Endothelial cell of umbilical vein (primary cell): ENCODE data around the gene TMEM171. TPM values are rescaled to one million over a fixed set of nuclear protein-coding genes. Genes with fewer than 3 reads are reported as not detected.

Experiments
- BruUV-seq: library from RNA; stranded (reverse); fragments of 400-500 nt; replicated peaks from 2 replicates; lab custom pipeline; 2021; lab: Mats Ljungman, UMichigan
- CTCF ChIA-PET: fragments of 300-600, 350-600 bp; sonication (Branson Sonifier 250); formaldehyde crosslinking; loops from one replicate; lab custom pipeline; 2021; ENCODE audit warnings: antibody characterized with exemption, inconsistent platforms; lab: Charles Lee
- POLR2A ChIA-PET: fragments of 300-600, 350-600 bp; sonication (Branson Sonifier 250); formaldehyde crosslinking; loops from one replicate; lab custom pipeline; 2021; ENCODE audit warnings: antibody characterized with exemption, inconsistent platforms; lab: Charles Lee
- DNase-seq: peaks from one replicate; pipeline ENCODE4 v3.0.0-alpha.2; 2011; ENCODE audit warnings: low read depth, low spot score
- FAIRE-seq: peaks from 2 replicates; lab custom pipeline; 2011; peaks lifted over from hg19 to GRCh38; lab: Jason Lieb, UNC
- H2AFZ ChIP-seq: 2 replicates; pipeline ENCODE4 v1.6.0; 2012; ENCODE audit warnings: low read depth, low read length, control low read depth, inconsistent platforms
- H3K27ac ChIP-seq: 2 replicates; pipeline ENCODE4 v1.5.1; 2011; ENCODE audit warnings: low read depth, mild to moderate bottlenecking, control low read depth, low read length, moderate library complexity; ENCODE audit not compliant: insufficient read depth
- H3K27me3 ChIP-seq, 2 experiments: 2 replicates each; pipeline versions ENCODE4 v1.6.0 to v1.6.1; 2011; ENCODE audit warnings: low read length in 2 of 2, mixed read lengths in 1 of 2; ENCODE audit not compliant: control insufficient read depth in 2 of 2, insufficient read depth in 2 of 2
- H3K36me3 ChIP-seq, 2 experiments: 2 replicates in 1 of 2; 3 replicates in 1 of 2; pipeline ENCODE4 v1.5.1; 2011; ENCODE audit warnings: low read length in 2 of 2, mild to moderate bottlenecking in 1 of 2, moderate library complexity in 1 of 2; ENCODE audit not compliant: control insufficient read depth in 2 of 2, insufficient read depth in 2 of 2; ENCODE audit errors: extremely low read depth in 1 of 2
- H3K4me1 ChIP-seq: 3 replicates; pipeline ENCODE4 v1.5.1; 2011; ENCODE audit warnings: mild to moderate bottlenecking, low read length; ENCODE audit not compliant: control insufficient read depth, insufficient read depth; ENCODE audit errors: extremely low read depth
- H3K4me2 ChIP-seq: 2 replicates; pipeline ENCODE4 v1.6.1; 2011; ENCODE audit warnings: low read length, control low read depth, mixed read lengths; ENCODE audit not compliant: insufficient read depth
- H3K4me3 ChIP-seq, 3 experiments: fragments of 200-600 bp in 1 of 3; sonication (generic), shearing (Covaris generic) in 1 of 3; replicated peaks in 1 of 3; 2 replicates each; pipeline ENCODE4 v1.5.1; 2011 to 2016; ENCODE audit warnings: control low read depth in 3 of 3, low read length in 3 of 3, mild to moderate bottlenecking in 2 of 3, inconsistent platforms in 1 of 3, low read depth in 1 of 3, moderate library complexity in 1 of 3; ENCODE audit not compliant: insufficient read depth in 1 of 3
- H3K79me2 ChIP-seq: 2 replicates; pipeline ENCODE4 v1.6.0; 2012; ENCODE audit warnings: low read length, inconsistent platforms; ENCODE audit not compliant: control insufficient read depth, insufficient read depth
- H3K9ac ChIP-seq: replicated peaks from 2 replicates; pipeline ENCODE3; 2011; ENCODE audit warnings: low read length, control low read depth; ENCODE audit not compliant: insufficient read depth; ENCODE audit errors: extremely low read depth
- H3K9me1 ChIP-seq: replicated peaks from 3 replicates; pipeline ENCODE4 v1.6.0; 2011; ENCODE audit warnings: mild to moderate bottlenecking, low read length; ENCODE audit not compliant: control insufficient read depth, insufficient read depth; ENCODE audit errors: extremely low read depth
- H3K9me3 ChIP-seq: replicated peaks from 2 replicates; pipeline ENCODE4 v1.5.1; 2012; ENCODE audit warnings: low read length, inconsistent platforms; ENCODE audit not compliant: control insufficient read depth, insufficient read depth
- H4K20me1 ChIP-seq: replicated peaks from 2 replicates; pipeline ENCODE3; 2011; ENCODE audit warnings: mild to moderate bottlenecking, low read length; ENCODE audit not compliant: control insufficient read depth, insufficient read depth; ENCODE audit errors: extremely low read depth
- CTCF ChIP-seq, 2 donors: IDR thresholded peaks; 1 replicate in 1 of 2; 2 replicates in 1 of 2; pipeline ENCODE4 v1.5.1; 2011; ENCODE audit warnings: low read length in 2 of 2, mild to moderate bottlenecking in 2 of 2, moderate library complexity in 2 of 2, control low read depth in 1 of 2, inconsistent platforms in 1 of 2, low read depth in 1 of 2; ENCODE audit not compliant: insufficient read depth in 1 of 2; ENCODE audit errors: extremely low read depth in 1 of 2
- EZH2 ChIP-seq: IDR thresholded peaks from 2 replicates; pipeline ENCODE4 v1.6.1; 2012; ENCODE audit warnings: borderline replicate concordance, low read depth, mild to moderate bottlenecking, moderate library complexity, low read length, inconsistent platforms; ENCODE audit not compliant: severe bottlenecking
- FOS ChIP-seq: IDR thresholded peaks from 2 replicates; pipeline ENCODE4 v1.6.1; 2011; ENCODE audit warnings: mild to moderate bottlenecking, low read length, moderate library complexity, borderline replicate concordance; ENCODE audit not compliant: insufficient read depth
- GATA2 ChIP-seq: IDR thresholded peaks from 2 replicates; pipeline ENCODE4 v1.7.0; 2011; ENCODE audit warnings: low read depth, mild to moderate bottlenecking, moderate library complexity, mixed read lengths, low read length; ENCODE audit not compliant: insufficient read length, insufficient read depth
- JUN ChIP-seq: IDR thresholded peaks from 2 replicates; pipeline ENCODE4 v1.6.1; 2011; ENCODE audit warnings: borderline replicate concordance, low read depth; ENCODE audit not compliant: insufficient read length, insufficient read depth
- MYC ChIP-seq: IDR thresholded peaks from one replicate; pipeline ENCODE4 v1.6.1; 2011; ENCODE audit warnings: mild to moderate bottlenecking, low read depth, low read length
- POLR2A ChIP-seq: IDR thresholded peaks from 2 replicates; pipeline ENCODE4 v1.6.1; 2012; ENCODE audit warnings: low read depth, mild to moderate bottlenecking, control low read depth, low read length
- POLR2AphosphoS5 ChIP-seq: IDR thresholded peaks from 2 replicates; pipeline ENCODE4 v1.6.1; 2012; ENCODE audit warnings: low read depth, mild to moderate bottlenecking, control low read depth, low read length, moderate library complexity; ENCODE audit not compliant: insufficient read depth
- dilution Hi-C: fragments of 300-500 bp; cut with MboI; formaldehyde crosslinking; loops from one replicate; pipeline ENCODE4 v1.15.0; 2019; ENCODE audit warnings: low sequenced_read_pairs; ENCODE audit not compliant: extremely low pct_ligation_motif_present
- intact Hi-C: fragments of 100-400 bp; cut with micrococcal nuclease; formaldehyde crosslinking; loops from one replicate; pipeline ENCODE4 v1.10.0; 2022
- polyA plus RNA-seq, 4 experiments: library from polyadenylated mRNA; depleted of rRNA in 3 of 4; stranded (reverse) in 3 of 4; unstranded in 1 of 4; fragments of >200 nt; gene quantifications; 2 replicates each; pipeline versions ENCODE4 v1.2.1 to v1.2.3, GENCODE V29; 2011 to 2012; ENCODE audit warnings: missing spikeins in 1 of 4
- total RNA-seq: library from RNA; stranded (reverse); gene quantifications from 2 replicates; pipeline ENCODE4 v1.2.3, GENCODE V29; 2021
- TF ChIP-seq, protein P1 (sequence below): IDR thresholded peaks from 2 replicates; pipeline ENCODE4 v1.6.1; 2011; ENCODE audit not compliant: insufficient read depth, insufficient read length

TMEM171 gene
- total and polyA plus RNA-seq, 2 donors (not counting 3 experiments of a cell fraction or from before 2014, with no cell fraction given) = 5.6 to 11.7 TPM

GRCh38 chr5:73096239-73096575 lies 24.2 kb upstream of the TMEM171 start:
- intact Hi-C loops (no loop called here), dilution Hi-C loops (no loop called here)
- H3K4me1 ChIP-seq = no peaks in the 10 kb centered on the region
- no peaks in the 10 kb centered on the region for H3K9me1 ChIP-seq
- H3K9ac ChIP-seq = no peak overlapping the region
- no peak overlapping the region for H3K4me3 ChIP-seq
- no TSS peak for BruUV-seq
- POLR2A ChIA-PET = interaction anchor here (0.7 kb wide), 1 partner anchor 76 kb away, joined by 4 read pairs; no protein-coding TSS in a partner anchor
- H3K27ac ChIP-seq = no peak overlapping the region
- H3K27me3 ChIP-seq = no peaks in the 10 kb centered on the region
- FAIRE-seq (no peak), DNase-seq (no peak)
- H4K20me1 ChIP-seq = no peaks in the 10 kb centered on the region
- CTCF ChIA-PET = interaction anchor here (0.9 to 3.5 kb wide), 3 partner anchors 13 to 106 kb away, joined by 4 to 15 read pairs (median 4); no protein-coding TSS in a partner anchor
- TF ChIP-seq MYC = no peak
- TF ChIP-seq, protein P1, sequence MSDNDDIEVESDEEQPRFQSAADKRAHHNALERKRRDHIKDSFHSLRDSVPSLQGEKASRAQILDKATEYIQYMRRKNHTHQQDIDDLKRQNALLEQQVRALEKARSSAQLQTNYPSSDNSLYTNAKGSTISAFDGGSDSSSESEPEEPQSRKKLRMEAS = no peak
- no peak for TF ChIP-seq GATA2
- TF ChIP-seq EZH2 = no peak
- TF ChIP-seq FOS = no peak
- H3K4me2 ChIP-seq = no peak overlapping the region
- no peak overlapping the region for H2AFZ ChIP-seq
- peaks cover 0 to under 1% of the 10 kb centered on the region in 2 experiments for H3K36me3 ChIP-seq
- no peaks in the 10 kb centered on the region for H3K79me2 ChIP-seq
- H3K9me3 ChIP-seq = no peaks in the 10 kb centered on the region

DNA sequence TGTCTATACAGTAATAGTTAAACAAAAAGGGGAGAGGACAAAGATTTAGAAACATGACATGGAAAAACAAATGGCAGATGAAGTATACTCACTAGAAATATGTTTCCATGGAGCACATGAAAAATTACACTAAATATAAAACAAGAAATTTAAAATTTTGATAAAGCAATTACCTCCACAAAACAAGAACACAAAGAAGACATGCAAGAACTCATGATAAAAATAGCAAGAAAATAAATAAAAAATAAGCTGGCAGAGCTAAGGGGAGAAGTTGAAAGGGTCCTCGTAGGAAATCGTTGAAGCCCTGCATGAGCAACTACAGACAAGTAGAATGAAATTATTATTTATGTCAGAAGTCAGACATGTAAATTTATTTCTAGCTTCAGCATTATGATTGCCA lies 22.6 kb upstream of the TMEM171 start:
- TF ChIP-seq MYC (no peak), GATA2 (no peak), EZH2 (no peak), CTCF (IDR thresholded peaks at IDR 0.05; ENCODE audit: extremely low read depth in 1 of 2, insufficient read depth in 1 of 2, low read depth in 1 of 2, low read length in 2 of 2) (no peak), FOS (no peak), POLR2A (no peak), POLR2AphosphoS5 (no peak), JUN (no peak)
- TF ChIP-seq, protein P1 = no peak
- Histone ChIP-seq H3K4me2 (no peak overlapping the region), H4K20me1 (no peaks in the 10 kb centered on the region), H2AFZ (no peak overlapping the region), H3K36me3 (no peaks in the 10 kb centered on the region), H3K9me3 (no peaks in the 10 kb centered on the region), H3K27ac (no peak overlapping the region), H3K9me1 (no peaks in the 10 kb centered on the region), H3K4me1 (no peaks in the 10 kb centered on the region), H3K27me3 (no peaks in the 10 kb centered on the region), H3K9ac (no peak overlapping the region), H3K4me3 (no peak overlapping the region), H3K79me2 (no peaks in the 10 kb centered on the region)
- intact Hi-C loops = no loop called here
- CTCF ChIA-PET = interaction anchor here (1.5 to 3.5 kb wide), 2 partner anchors 104 to 118 kb away, joined by 3 to 15 read pairs; no protein-coding TSS in a partner anchor
- FAIRE-seq = no peak
- POLR2A ChIA-PET = no interaction called here
- DNase-seq = no peak
- no TSS peak for BruUV-seq
- dilution Hi-C loops = no loop called here
